GM13977 (cell line): Measurements from ENCODE around the gene LHCGR.

ENCODE experiments used
- DNase-seq: peaks from one replicate; pipeline ENCODE4 v3.0.0; 2012; ENCODE audit warnings: low spot score
- in situ Hi-C: fragments of 300-500 bp; cut with MboI; formaldehyde crosslinking; loops from one replicate; pipeline ENCODE4 v1.12.0; 2022; ENCODE audit warnings: low sequenced_read_pairs, low pct_unique_long_range_greater_than_20kb, mixed read lengths, inconsistent platforms; ENCODE audit not compliant: unreplicated experiment
- TF ChIP-seq, protein P1 (sequence below): IDR thresholded peaks from 2 replicates; pipeline ENCODE4 v1.5.1; 2012; ENCODE audit warnings: mild to moderate bottlenecking, control low read depth; ENCODE audit not compliant: insufficient read depth; ENCODE audit errors: extremely low read depth, missing control alignments

The LHCGR gene

DNA sequence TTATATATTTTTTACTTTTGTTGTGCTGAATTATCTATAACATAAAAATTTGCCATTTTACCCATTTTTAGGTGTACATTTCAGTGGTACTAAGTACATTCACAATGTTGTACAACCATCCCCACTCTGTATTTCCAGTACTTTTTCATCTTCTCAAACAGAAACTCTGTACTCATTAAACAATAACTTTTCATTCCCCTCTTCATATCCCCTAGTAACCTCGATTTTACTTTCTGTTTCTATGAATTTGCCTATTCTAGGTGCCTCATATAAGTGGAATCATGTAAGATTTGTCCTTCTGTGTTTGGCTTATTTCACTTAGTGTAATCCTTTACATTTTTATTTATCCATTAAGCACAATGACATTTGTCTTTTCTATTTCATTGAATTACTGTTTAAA is 86.5 kb downstream of the LHCGR start:
- TF ChIP-seq, protein P1, sequence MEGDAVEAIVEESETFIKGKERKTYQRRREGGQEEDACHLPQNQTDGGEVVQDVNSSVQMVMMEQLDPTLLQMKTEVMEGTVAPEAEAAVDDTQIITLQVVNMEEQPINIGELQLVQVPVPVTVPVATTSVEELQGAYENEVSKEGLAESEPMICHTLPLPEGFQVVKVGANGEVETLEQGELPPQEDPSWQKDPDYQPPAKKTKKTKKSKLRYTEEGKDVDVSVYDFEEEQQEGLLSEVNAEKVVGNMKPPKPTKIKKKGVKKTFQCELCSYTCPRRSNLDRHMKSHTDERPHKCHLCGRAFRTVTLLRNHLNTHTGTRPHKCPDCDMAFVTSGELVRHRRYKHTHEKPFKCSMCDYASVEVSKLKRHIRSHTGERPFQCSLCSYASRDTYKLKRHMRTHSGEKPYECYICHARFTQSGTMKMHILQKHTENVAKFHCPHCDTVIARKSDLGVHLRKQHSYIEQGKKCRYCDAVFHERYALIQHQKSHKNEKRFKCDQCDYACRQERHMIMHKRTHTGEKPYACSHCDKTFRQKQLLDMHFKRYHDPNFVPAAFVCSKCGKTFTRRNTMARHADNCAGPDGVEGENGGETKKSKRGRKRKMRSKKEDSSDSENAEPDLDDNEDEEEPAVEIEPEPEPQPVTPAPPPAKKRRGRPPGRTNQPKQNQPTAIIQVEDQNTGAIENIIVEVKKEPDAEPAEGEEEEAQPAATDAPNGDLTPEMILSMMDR = no peak
- DNase-seq = no peak
- in situ Hi-C loops = no loop called here

DNA sequence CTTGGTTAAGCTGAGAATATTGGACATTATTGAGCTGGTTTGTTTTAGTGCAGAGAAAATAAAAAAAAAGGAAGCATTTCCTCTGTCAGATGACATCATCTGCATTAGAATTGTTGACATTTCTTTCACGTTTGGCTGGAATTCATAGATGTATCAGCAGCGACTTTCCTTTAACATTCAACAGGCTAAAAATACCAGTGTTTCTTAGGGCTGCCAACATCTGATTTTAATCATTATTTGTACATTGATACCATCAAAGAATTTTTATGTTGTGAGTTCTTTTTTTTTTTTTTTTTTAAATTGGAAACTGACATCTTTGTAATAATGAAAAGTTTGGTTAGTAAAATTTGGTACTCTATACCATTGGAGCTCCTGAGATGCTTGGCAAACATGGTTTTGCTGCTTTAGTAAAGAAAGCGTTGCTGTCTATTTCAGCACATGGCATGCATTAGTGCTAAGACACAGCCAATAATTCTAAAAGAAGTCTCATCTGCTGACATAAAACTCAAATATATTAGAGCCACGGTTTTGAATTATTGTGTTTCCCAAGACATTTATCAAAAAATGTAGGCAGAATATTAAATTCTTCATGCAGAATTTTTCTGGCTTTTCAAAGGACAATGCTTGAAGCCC is 104.2 kb downstream of the LHCGR start:
- in situ Hi-C loops = no loop called here
- DNase-seq = no peak
- TF ChIP-seq, protein P1 = no peak

DNA sequence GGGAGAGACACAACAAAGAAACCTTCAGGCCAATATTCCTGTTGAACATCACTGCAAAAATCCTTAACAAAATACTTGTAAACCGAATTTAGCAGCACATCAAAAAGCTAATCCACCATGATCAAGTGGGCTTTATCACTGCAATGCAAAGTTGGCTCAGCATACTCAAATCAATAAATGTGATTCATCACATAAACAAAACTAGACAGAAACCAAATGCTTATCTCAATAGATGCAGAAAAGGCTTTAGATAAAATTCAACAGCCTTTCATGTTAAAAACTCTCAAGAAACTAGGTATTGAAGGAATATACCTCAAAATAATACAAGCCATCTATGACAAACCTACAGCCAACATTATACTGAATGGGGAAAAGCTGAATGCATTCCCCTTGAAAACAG is 117.3 kb downstream of the LHCGR start:
- TF ChIP-seq, protein P1 = no peak
- in situ Hi-C loops = no loop called here
- DNase-seq = no peak
